Thyroid gland (tissue), 4 donors: ENCODE data around the gene NEMF.

Source experiments
- POLR2A ChIP-seq, 2 donors: fragments of 450-650 bp; IDR thresholded peaks; one replicate each; pipeline ENCODE4 v1.6.1; 2017; ENCODE audit warnings: antibody characterized with exemption in 2 of 2, mild to moderate bottlenecking in 2 of 2, moderate library complexity in 1 of 2
- TF ChIP-seq, protein P1 (sequence below), 6 experiments: fragments of 200-600 bp in 3 of 6; fragments of 450-650 bp in 3 of 6; sonication (generic) in 3 of 6; IDR thresholded peaks; one replicate each; pipeline ENCODE4 v1.5.1; 2016 to 2019; ENCODE audit warnings: antibody characterized with exemption in 6 of 6, mild to moderate bottlenecking in 2 of 6, inconsistent platforms in 1 of 6, moderate library complexity in 1 of 6

- TF ChIP-seq, protein P1, sequence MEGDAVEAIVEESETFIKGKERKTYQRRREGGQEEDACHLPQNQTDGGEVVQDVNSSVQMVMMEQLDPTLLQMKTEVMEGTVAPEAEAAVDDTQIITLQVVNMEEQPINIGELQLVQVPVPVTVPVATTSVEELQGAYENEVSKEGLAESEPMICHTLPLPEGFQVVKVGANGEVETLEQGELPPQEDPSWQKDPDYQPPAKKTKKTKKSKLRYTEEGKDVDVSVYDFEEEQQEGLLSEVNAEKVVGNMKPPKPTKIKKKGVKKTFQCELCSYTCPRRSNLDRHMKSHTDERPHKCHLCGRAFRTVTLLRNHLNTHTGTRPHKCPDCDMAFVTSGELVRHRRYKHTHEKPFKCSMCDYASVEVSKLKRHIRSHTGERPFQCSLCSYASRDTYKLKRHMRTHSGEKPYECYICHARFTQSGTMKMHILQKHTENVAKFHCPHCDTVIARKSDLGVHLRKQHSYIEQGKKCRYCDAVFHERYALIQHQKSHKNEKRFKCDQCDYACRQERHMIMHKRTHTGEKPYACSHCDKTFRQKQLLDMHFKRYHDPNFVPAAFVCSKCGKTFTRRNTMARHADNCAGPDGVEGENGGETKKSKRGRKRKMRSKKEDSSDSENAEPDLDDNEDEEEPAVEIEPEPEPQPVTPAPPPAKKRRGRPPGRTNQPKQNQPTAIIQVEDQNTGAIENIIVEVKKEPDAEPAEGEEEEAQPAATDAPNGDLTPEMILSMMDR (IDR thresholded peaks at IDR 0.05), result no peak
- TF ChIP-seq POLR2A (IDR thresholded peaks at IDR 0.05), result no peak
These were observed 78.5 kb downstream of the NEMF start for GRCh38 chr14:49774106-49774505.
